ENCODE measurements around the gene CPED1.

Gene CPED1

GRCh38 chr7:121053219-121053618 is 64.7 kb downstream of the CPED1 start:
- TF ChIP-seq, protein P1, sequence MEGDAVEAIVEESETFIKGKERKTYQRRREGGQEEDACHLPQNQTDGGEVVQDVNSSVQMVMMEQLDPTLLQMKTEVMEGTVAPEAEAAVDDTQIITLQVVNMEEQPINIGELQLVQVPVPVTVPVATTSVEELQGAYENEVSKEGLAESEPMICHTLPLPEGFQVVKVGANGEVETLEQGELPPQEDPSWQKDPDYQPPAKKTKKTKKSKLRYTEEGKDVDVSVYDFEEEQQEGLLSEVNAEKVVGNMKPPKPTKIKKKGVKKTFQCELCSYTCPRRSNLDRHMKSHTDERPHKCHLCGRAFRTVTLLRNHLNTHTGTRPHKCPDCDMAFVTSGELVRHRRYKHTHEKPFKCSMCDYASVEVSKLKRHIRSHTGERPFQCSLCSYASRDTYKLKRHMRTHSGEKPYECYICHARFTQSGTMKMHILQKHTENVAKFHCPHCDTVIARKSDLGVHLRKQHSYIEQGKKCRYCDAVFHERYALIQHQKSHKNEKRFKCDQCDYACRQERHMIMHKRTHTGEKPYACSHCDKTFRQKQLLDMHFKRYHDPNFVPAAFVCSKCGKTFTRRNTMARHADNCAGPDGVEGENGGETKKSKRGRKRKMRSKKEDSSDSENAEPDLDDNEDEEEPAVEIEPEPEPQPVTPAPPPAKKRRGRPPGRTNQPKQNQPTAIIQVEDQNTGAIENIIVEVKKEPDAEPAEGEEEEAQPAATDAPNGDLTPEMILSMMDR (IDR thresholded peaks at IDR 0.05): no peak

DNA sequence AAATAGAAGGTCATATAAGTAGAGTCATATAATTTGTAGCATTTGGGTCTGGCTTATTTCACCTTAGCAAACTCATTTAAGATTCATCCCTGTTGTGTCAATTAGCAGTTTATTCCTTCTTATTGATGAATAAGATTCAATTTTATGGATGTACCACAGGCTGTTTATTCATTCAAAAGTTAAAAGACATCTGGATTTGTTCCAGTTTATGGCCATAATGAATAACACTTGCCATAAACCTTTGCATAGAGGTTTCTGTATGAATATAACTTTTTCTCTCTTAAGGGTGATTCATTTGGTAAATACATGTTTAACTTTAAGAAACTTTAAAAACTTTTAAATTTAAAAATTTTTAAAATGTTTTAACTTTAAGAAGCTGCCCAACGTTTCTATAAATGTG is 66.4 kb downstream of the CPED1 start:
- TF ChIP-seq, protein P1 (IDR thresholded peaks at IDR 0.05): no peak

DNA sequence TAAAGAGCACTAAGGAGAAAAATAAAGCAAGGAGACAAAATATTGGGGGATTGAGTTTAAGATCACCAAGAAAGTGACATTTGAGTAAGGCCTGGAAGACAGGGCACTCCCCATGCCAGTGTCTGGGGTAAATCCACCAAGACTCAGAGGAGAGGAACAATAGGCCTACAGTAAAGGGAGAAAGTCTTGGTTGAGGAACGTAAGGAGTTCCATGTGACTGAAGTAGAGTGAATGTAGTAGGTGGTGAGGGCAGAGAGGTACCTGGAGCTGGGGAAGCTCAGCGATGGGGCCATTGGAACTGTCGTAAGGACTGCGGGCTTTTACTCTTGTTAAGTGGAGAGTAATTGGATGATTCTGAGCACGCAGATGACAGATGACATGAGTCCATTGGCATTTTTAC is 69.4 kb downstream of the CPED1 start:
- TF ChIP-seq, protein P1 (IDR thresholded peaks at IDR 0.05): no peak

DNA sequence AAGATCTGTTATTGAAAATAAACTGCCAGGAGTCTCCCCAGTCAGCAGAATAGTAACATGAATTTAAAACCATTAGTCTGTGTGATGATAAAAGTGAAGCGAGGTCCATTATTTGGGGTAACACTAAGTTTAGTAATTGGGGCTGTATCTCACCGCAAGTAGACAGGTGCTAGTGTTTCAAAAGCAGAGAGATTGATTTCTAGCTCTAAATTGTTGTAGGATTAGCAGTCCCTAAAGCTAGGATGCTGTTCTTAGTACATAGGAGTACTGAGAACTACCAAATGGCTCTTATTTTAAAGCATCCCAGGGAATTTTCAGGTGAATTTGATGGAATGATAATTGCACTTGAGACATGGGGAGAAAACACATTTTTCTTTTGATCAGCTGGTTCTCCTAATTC is 70.5 kb downstream of the CPED1 start:
- TF ChIP-seq, protein P1 (IDR thresholded peaks at IDR 0.05): no peak

GRCh38 chr7:121061677-121062582 is 73.4 kb downstream of the CPED1 start:
- TF ChIP-seq, protein P1 (IDR thresholded peaks at IDR 0.05): no peak

DNA sequence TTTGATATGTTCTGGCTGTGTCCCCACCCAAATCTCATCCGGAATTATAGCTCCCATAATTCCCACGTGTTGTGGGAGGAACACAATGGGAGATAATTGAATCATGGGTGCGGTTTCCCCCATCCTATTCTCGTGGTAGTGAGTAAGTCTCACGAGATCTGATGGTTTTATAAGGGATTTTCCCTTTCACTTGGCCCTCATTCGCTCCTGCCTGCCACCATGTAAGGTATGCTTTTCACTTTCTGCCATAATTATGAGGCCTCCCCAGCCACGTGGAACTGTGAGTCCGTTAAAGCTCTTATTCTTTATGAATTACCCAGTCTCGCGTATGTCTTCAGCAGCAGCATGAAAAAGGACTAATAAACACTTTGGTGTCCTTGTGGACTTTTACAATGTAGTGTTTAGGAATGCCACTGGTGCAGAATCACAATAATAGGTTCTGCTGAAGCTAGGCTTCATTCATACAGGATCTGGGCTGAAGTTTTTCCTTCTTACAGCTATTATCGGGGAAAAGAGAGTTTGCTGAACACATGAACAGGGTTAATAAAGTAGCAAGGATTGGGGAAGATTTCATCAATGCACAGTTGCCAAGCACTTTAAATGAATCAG is 74.3 kb downstream of the CPED1 start:
- TF ChIP-seq, protein P1 (IDR thresholded peaks at IDR 0.05): no peak

DNA sequence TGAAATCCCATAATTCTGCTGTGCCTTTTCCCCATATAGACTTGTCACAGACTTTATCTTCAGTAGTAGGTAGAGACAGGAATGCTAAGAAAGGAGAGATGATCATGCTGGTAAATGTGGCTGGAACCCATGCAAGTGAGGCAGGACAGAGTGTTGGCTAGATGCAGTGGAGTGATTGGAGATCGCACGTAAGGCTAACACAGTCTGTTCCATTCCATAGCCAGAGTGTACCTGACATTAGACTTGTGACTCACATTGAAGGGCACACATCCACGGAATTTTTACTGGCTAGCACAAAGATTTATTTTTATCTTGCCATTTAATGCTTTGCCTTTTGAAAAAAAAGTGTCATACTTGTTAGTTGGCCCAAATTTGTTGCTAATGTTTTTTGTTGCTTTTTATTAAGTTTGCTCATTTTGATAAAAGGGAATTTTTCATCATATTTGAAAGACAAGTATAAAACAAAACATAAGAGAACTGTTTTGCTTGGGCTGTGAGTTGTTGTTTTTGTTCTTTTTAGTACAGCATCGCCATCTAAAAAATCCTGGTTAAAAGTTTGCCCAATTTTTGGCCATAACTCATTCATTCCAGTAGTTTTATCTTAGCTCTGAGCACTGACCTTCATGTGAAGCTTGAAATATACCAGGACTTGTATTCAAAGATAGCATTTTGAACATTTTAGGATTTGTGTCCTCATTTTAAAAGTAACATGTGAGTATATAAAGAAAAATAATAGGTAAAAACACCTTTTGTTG is 81.0 kb downstream of the CPED1 start:
- TF ChIP-seq, protein P1 (IDR thresholded peaks at IDR 0.05): no peak

Measured in LNCAP (cell line).